Cardiac muscle cell (in vitro differentiated cells and primary cell): Measurements from ENCODE around the gene CBX3. TPM values are rescaled to one million over a fixed set of nuclear protein-coding genes. Genes with fewer than 3 reads are reported as not detected.

Experiments
- DNase-seq, 2 donors: peaks; one replicate each; pipeline versions ENCODE4 v3.0.0 to v3.0.0-alpha.2; 2010 to 2017; ENCODE audit warnings: low read depth in 1 of 2, low spot score in 1 of 2
- H3K27ac ChIP-seq: fragments of 200-600 bp; sonication (generic); 2 replicates; pipeline ENCODE4 v1.5.1; 2016
- H3K27me3 ChIP-seq: fragments of 200-600 bp; sonication (generic); 2 replicates; pipeline ENCODE4 v1.6.0; 2016; ENCODE audit warnings: control low read depth
- H3K36me3 ChIP-seq: fragments of 200-600 bp; sonication (generic); 2 replicates; pipeline ENCODE4 v1.5.1; 2016; ENCODE audit warnings: control low read depth
- H3K4me1 ChIP-seq: fragments of 200-600 bp; sonication (generic); 2 replicates; pipeline ENCODE4 v1.8.1; 2017; ENCODE audit warnings: low read depth, mild to moderate bottlenecking, mixed run types
- H3K4me3 ChIP-seq: fragments of 200-600 bp; sonication (generic); 2 replicates; pipeline ENCODE4 v1.5.1; 2016; ENCODE audit warnings: mild to moderate bottlenecking
- H3K9me3 ChIP-seq: fragments of 200-600 bp; sonication (generic); 2 replicates; pipeline ENCODE4 v1.5.1; 2017; ENCODE audit warnings: low read depth, mild to moderate bottlenecking, control low read depth
- CTCF ChIP-seq: IDR thresholded peaks from 2 replicates; pipeline ENCODE4 v1.5.1; 2012; ENCODE audit warnings: low read depth, mild to moderate bottlenecking, low read length
- polyA plus RNA-seq: library from polyadenylated mRNA; unstranded; fragments of >200 nt; fragmentation: Nextera tagmentation; extraction: Ambion mirVana; gene quantifications from 2 replicates; pipeline ENCODE4 v1.2.1, GENCODE V29; 2016
- total RNA-seq: library from RNA; depleted of rRNA; stranded (reverse); fragments of >200 nt; gene quantifications from 2 replicates; pipeline ENCODE4 v1.2.3, GENCODE V29; 2016

The CBX3 gene
- total and polyA plus RNA-seq, 2 experiments from 2014 or later = 213 to 223 TPM

DNA sequence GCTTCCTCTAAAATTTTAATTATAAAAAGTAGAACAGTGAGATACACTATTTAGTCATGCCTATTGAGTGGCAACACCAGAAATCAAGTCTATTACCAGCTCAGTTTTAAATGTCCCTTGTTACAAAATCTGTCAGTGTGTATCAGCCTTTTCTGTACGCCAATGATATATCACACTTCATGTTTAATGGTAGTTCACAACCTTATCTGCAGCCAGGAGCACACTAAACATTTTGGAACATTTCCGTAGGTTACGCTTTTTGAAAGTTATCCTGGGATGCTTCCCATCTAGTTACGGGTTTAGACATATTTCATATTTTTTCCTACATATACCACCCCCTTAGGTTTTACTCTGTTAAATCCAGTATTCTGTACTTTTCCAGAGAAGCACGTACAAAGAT is 6.4 kb upstream of the CBX3 start:
- H3K4me1 ChIP-seq = peaks cover 10% of the 10 kb centered on the region
- no peaks in the 10 kb centered on the region for H3K9me3 ChIP-seq
- peaks cover 70% of the 10 kb centered on the region for H3K36me3 ChIP-seq
- H3K4me3 ChIP-seq = no peak overlapping the region
- H3K27me3 ChIP-seq = no peaks in the 10 kb centered on the region
- DNase-seq = no peak
- H3K27ac ChIP-seq = no peak overlapping the region
- no peak for TF ChIP-seq CTCF

DNA sequence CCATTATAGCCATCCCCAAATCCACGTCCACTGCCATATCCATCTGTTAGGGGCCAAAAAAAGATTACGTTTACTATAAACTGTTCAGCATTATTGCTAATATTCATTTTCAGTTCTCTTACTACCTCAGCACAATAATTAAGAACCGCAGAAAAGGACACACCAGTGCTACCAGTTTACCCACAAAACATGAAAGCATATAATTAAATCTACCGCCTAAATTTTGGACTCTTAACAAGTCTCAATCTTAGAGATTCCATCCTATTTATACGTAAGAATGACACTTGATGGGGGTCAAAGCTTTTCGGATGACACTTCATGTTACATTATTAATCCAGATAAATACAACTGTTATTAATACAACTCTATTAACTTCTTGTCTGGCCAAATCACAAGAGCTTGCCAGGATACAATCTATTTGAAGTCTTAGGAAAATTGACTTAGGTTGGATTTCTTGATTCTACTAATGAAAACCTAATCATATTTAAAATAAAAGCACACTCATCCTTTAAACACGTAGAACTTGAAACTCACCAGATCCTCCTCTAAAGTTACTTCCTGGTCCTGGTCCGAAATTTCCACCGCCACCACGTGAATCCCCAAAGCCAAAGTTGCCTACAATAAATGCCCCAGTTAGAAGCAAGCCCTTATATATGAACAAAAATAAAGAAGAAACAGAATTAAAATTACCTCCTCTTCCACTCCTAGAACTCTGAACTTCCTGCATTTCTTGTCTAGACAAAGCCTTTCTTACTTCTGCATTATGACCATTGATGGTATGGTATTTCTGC is 5.5 kb upstream of the CBX3 start:
- DNase-seq = no peak
- H3K36me3 ChIP-seq = peaks cover 61% of the 10 kb centered on the region
- no peaks in the 10 kb centered on the region for H3K9me3 ChIP-seq
- H3K27me3 ChIP-seq = no peaks in the 10 kb centered on the region
- no peak for TF ChIP-seq CTCF
- no peak overlapping the region for H3K27ac ChIP-seq
- H3K4me3 ChIP-seq = no peak overlapping the region
- peaks cover 10% of the 10 kb centered on the region for H3K4me1 ChIP-seq

- Histone ChIP-seq H3K4me3 (peak overlapping the region; percentile 96), H3K9me3 (no peaks in the 10 kb centered on the region), H3K4me1 (peaks cover 10% of the 10 kb centered on the region), H3K27me3 (no peaks in the 10 kb centered on the region), H3K36me3 (peaks cover 47% of the 10 kb centered on the region), H3K27ac (no peak overlapping the region)
- TF ChIP-seq CTCF = no peak
- no peak for DNase-seq
These were observed 4.1 kb upstream of the CBX3 start for GRCh38 chr7:26197153-26198115.

DNA sequence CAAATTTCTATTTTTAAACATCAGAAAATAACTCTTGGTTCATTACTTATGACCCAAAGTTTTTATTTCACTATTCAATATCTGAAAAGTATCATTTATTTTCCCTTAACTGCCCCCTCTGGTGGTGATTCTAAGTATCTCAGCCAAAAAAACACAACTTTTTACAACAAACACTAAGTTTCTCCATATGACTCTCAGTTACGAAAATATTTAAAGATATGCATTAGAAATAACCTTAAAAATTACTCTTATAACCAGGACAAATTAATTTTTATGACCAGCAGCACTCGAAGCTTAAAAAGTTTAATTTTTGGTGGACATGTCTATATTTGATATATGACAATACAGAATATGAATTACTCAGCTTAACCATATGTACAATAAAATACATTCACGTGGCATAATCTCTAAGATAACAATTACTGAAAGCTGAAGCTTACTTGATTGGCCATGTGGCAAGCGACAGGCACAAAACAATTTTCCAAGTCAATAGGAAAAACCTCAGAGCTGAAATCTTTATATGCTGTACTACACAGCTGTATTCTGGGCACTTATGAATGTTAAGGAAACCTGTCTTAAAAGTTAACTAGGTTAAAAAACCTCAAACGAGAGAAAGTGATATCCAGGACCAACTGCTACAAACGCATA is 3.3 kb upstream of the CBX3 start:
- Histone ChIP-seq H3K4me3 (peak overlapping the region; percentile 96), H3K4me1 (peaks cover 15% of the 10 kb centered on the region), H3K27me3 (no peaks in the 10 kb centered on the region), H3K36me3 (peaks cover 39% of the 10 kb centered on the region), H3K9me3 (no peaks in the 10 kb centered on the region), H3K27ac (peak overlapping the region; percentile 99)
- TF ChIP-seq CTCF = peak; percentile 64
- no peak for DNase-seq

DNA sequence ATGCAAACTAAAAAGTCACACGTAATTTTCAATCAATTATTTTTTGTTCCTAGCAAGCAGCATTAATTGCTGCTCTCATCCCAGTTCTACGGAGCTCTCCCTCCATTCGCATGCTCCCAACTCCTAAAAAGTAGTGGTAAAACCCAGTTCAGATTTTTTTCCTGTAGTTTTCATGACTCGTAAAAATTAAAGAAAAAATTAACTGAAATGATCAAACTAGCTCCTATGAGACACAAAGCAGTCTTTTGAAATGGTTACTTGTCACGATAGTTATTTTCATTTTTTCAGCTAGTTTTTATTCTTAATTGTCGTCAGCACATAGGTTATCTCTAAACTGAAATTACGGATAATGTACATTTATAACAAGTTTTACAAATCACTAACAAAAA is 2.8 kb upstream of the CBX3 start:
- no peak for TF ChIP-seq CTCF
- Histone ChIP-seq H3K4me1 (peaks cover 20% of the 10 kb centered on the region), H3K27ac (peak overlapping the region; percentile 99), H3K36me3 (peaks cover 34% of the 10 kb centered on the region), H3K9me3 (no peaks in the 10 kb centered on the region), H3K27me3 (no peaks in the 10 kb centered on the region), H3K4me3 (peak overlapping the region; percentile 96)
- no peak for DNase-seq
